ENCODE measurements around the gene ARHGEF26.

The ARHGEF26 gene

GRCh38 chr3:154243353-154243752 is 122.2 kb downstream of the ARHGEF26 start:
- DNase-seq (ENCODE audit: low read depth) = peak; percentile 60
- TF ChIP-seq CTCF (IDR thresholded peaks at IDR 0.05; ENCODE audit: low read length, missing control alignments) = no peak
- H3K4me3 ChIP-seq (replicated peaks; ENCODE audit: low read depth, low read length) = no peak overlapping the region

- peak; percentile 75 for DNase-seq (ENCODE audit: low read depth)
Measured at GRCh38 chr3:154244644-154245043, 123.5 kb downstream of the ARHGEF26 start.

DNA sequence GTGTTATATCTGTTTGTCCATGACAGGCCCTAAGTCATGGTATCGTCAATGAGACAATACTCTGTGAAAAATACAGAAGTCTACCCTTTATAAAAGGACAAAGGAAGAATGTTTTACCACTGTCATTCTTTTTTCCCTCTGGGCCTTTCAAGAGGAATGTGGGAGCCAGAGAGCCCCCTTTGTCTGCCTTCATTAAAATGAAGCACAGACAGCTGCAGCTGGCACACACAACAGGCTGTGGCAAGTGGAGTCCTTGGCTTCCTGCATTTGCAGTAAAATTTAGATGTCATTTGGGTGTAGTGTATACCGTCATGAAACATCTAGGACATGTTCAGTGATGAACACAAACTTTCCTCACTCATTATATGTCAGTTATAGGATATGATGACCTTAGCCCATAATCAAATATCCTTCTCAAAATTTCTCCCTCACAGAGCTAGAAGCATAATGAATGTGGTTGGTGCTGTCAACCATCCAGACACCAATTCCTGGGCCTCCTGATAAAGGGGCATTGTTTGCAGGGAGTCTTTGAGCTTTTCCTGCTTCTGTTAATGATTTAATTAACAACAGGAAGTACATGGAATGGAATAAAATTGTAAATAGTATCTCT is 126.7 kb downstream of the ARHGEF26 start:
- no peak for TF ChIP-seq CTCF (IDR thresholded peaks at IDR 0.05; ENCODE audit: low read length, missing control alignments)
- no peak for DNase-seq (ENCODE audit: low read depth)
- H3K4me3 ChIP-seq (replicated peaks; ENCODE audit: low read depth, low read length) = no peak overlapping the region

More at GRCh38 chr3:154244644-154245043, 123.5 kb downstream of the ARHGEF26 start:
- TF ChIP-seq CTCF (IDR thresholded peaks at IDR 0.05; ENCODE audit: low read length, missing control alignments) = no peak
- no peak overlapping the region for H3K4me3 ChIP-seq (replicated peaks; ENCODE audit: low read depth, low read length)

GRCh38 chr3:154250291-154250690 is 129.1 kb downstream of the ARHGEF26 start:
- no peak for DNase-seq (ENCODE audit: low read depth)
- TF ChIP-seq CTCF (IDR thresholded peaks at IDR 0.05; ENCODE audit: low read length, missing control alignments) = no peak
- H3K4me3 ChIP-seq (replicated peaks; ENCODE audit: low read depth, low read length) = no peak overlapping the region

DNA sequence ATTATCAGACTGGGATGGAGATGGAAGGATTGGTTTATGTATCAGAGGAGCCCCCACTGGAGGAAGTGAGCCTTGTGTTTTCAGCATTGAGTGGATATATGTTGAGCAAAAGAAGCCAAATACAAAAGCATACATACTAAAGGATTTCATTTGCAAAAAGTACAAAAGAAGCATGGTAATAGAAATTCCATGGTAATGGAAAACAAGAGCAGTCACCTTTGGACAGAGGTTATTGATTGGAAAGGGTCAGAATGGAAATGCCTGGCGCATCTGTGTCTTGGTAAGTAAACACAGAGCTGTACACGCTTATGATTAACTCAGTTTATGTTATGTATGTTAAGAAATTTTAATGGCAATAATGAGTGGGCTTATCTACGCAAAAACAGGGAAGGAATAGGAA is 130.4 kb downstream of the ARHGEF26 start:
- H3K4me3 ChIP-seq (replicated peaks; ENCODE audit: low read depth, low read length) = no peak overlapping the region
- DNase-seq (ENCODE audit: low read depth) = no peak
- TF ChIP-seq CTCF (IDR thresholded peaks at IDR 0.05; ENCODE audit: low read length, missing control alignments) = no peak

DNA sequence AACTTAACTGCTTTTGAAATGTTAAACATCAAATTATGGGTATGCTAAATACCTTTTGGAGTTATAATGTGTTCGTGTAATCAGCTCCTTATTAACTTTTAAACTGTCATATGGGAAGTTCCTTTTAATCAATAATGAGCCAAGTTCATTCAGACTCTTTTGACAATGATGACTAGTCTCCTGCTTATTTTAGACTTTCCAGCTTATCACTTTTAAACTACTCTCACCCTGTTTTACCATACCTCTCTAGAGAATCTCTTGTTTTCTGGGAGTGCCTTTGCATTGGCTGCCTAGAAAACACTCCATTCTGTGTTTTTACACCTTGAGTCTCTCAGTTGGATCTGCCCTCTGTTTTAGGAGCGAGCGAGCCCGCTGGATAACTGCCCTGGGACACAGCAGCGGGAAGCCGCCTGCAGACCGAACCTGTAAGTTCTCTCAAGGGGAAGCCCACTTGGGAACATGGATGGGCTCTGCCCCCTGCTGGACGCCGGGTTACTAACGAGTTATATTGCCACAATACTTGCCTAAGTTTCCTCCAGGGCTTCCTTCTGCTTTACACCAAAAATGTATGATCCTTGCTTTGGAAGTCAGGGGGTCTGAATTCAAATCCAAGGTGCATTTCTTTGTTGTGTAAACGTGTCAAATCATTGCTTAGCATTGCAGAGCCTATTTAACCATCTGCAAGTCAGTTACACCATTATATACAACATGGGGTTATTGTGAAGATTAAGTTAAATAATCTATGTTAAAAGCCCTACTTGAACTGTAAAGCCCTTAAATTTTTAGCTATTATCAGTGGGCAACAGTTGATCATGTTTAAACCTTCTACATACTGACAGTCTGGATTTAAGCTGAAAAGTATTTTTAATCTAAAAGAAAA is 131.8 kb downstream of the ARHGEF26 start:
- H3K4me3 ChIP-seq (replicated peaks; ENCODE audit: low read depth, low read length) = no peak overlapping the region

More for the DNA sequence above, 131.8 kb downstream of the ARHGEF26 start:
- peak; percentile 98 for TF ChIP-seq CTCF (IDR thresholded peaks at IDR 0.05; ENCODE audit: low read length, missing control alignments)
- DNase-seq (ENCODE audit: low read depth) = peak; percentile 94
